Measurements from ENCODE around the gene GCNA. TPM values are rescaled to one million over a fixed set of nuclear protein-coding genes. Genes with fewer than 3 reads are reported as not detected.
"Not testable (repeated sequence)": the region's sequence is repeated elsewhere in the genome, so short reads cannot be mapped to it uniquely, and the experiment has no call there.

Gene GCNA
- total RNA-seq, 2 experiments from 2014 or later, result 6.5 to 6.6 TPM

DNA sequence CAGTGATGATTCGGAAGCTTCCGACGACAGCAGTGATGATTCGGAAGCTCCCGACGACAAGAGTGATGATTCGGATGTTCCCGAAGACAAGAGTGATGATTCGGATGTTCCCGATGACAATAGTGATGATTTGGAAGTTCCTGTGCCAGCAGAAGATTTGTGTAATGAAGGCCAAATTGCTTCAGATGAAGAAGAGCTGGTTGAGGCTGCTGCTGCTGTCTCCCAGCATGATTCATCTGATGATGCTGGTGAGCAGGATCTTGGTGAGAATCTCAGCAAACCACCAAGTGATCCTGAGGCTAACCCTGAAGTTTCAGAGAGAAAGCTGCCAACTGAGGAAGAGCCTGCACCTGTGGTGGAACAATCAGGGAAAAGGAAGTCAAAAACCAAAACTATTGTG is 25.9 kb downstream of the GCNA start:
- POLR2A ChIA-PET, result interaction anchor here (1.2 kb wide), 1 partner anchor 11 kb away, joined by 3 read pairs; no protein-coding TSS in a partner anchor
- Mint-ChIP-seq H3K4me1 (ENCODE audit: low read depth) (peaks cover 64% of the 10 kb centered on the region), H3K36me3 (ENCODE audit: low read depth) (peaks cover 69% of the 10 kb centered on the region), H3K27ac (peak overlapping the region; percentile 67), H3K9me3 (ENCODE audit: insufficient read depth) (no peaks in the 10 kb centered on the region), H3K27me3 (ENCODE audit: low read depth) (no peaks in the 10 kb centered on the region), H3K4me3 (no peak overlapping the region)
- ATAC-seq (no peak), DNase-seq (no peak)
- CTCF ChIA-PET, result no interaction called here

DNA sequence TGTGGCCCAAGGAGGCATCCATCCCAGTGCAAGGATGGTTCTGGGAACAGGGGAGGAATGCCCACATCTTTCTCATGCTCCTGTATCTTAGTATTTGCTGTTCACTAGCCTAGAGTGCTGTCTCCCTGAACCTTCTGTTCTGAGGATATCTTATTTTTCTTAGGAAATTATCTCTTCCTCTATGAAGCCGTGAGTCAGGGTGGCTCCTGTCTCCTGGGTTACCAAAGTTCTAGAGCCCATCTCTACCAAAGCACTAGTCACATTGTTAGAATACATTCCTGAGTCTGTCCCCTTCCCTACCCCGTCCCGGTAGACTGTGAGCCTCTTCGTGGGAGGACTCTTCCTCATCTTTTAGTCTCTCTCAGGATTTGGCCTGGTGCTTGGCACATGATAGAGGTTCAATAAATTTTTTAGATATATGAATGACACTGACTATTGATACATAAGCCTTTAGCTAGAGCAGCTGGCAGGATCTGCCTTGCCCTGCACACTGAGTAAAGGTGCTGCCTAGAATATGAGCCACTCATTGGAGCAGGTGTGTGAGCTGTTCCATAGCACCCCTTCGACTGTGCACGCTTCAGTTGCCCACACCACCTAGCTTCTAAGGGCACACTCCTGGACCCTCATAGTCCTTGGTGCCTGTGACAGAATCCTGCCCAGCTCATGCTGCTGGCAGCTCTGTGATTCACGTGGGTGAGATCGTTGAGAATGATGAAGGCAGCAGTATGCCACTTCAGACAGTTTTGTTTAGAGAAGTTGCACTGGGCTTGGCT is 26.7 kb downstream of the GCNA start:
- Mint-ChIP-seq H3K27ac (peak overlapping the region; percentile 87), H3K4me1 (ENCODE audit: low read depth) (peaks cover 71% of the 10 kb centered on the region), H3K27me3 (ENCODE audit: low read depth) (no peaks in the 10 kb centered on the region), H3K9me3 (ENCODE audit: insufficient read depth) (no peaks in the 10 kb centered on the region), H3K36me3 (ENCODE audit: low read depth) (peaks cover 76% of the 10 kb centered on the region), H3K4me3 (peak overlapping the region; percentile 5)
- ChIA-PET CTCF (interaction anchor here (2.6 kb wide), 1 partner anchor 46 kb away, joined by 11 read pairs; no protein-coding TSS in a partner anchor), POLR2A (interaction anchor here (1.2 kb wide), 1 partner anchor 10 kb away, joined by 3 read pairs; no protein-coding TSS in a partner anchor)
- DNase-seq (no peak), ATAC-seq (no peak)

DNA sequence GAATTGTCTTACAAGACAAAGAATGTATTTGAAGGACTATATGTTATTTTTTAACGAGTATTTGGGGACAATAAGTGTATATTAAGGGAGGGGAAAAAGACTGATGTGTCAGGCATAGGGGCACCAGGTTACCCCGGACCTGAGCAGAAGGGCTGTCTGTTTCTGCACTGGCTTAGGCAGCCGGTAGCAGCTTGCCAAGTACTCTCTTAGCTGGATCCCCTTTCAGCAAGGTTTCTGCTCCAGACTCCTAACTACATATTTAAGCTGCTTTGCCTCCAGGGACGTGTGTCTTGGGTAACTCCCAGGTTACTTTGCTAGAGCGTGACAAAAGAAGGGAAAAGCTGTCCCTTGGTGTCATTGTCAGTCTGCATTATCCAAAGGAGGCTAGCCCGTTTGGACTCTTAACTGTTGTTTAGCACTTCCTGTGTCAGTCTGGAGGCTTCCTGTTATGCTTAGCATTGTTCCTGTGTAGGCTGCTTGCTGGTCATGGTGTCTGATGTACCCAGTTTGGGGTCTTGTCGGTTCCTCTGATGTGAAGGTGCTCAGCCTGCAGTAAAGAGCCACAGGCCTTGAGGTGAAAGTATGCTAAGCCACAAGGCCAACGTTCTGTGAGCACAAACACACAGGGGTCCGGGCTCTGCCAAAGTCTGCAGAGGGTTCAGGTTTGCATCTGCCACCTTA is 28.4 kb downstream of the GCNA start:
- Mint-ChIP-seq H3K27ac (peak overlapping the region; percentile 96), H3K9me3 (ENCODE audit: insufficient read depth) (no peaks in the 10 kb centered on the region), H3K4me3 (peak overlapping the region; percentile 27), H3K27me3 (ENCODE audit: low read depth) (no peaks in the 10 kb centered on the region), H3K4me1 (ENCODE audit: low read depth) (peaks cover 82% of the 10 kb centered on the region), H3K36me3 (ENCODE audit: low read depth) (peaks cover 84% of the 10 kb centered on the region)
- ChIA-PET POLR2A (interaction anchor here (0.7 to 1.1 kb wide), 5 partner anchors 8 to 323 kb away, joined by 3 read pairs; partner anchors contain the start of genes NONO and OGT), CTCF (interaction anchor here (1.0 to 3.6 kb wide), 7 partner anchors 10 to 57 kb away, joined by 3 to 16 read pairs (median 4); partner anchors contain the start of gene CXCR3)
- DNase-seq, result peak; percentile 68
- ATAC-seq, result peak; percentile 89

DNA sequence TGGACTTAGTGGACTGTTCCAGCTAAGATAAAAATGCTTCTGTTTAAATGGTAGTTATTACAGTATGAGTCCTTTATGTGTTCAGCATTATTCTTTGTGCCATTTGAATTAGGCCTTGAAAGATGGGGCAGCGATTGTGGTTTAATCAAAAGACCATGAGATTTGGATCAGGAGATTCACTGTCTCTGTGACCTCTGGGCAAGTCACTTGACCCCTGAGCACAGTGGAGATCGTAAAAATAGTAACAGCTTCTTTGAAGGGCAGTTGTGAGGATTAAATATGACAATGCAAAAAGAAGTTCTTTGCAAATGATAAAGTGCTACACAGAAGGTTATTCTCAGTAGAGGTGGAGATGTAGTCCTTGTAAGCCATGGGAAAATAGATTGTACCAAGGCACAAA is 29.3 kb downstream of the GCNA start:
- no peak for DNase-seq
- Mint-ChIP-seq H3K36me3 (ENCODE audit: low read depth) (peaks cover 80% of the 10 kb centered on the region), H3K27me3 (ENCODE audit: low read depth) (no peaks in the 10 kb centered on the region), H3K4me3 (peak overlapping the region; percentile 27), H3K9me3 (ENCODE audit: insufficient read depth) (no peaks in the 10 kb centered on the region), H3K4me1 (ENCODE audit: low read depth) (peaks cover 83% of the 10 kb centered on the region), H3K27ac (peak overlapping the region; percentile 96)
- ATAC-seq, result no peak
- ChIA-PET CTCF (interaction anchor here (1.2 to 3.6 kb wide), 5 partner anchors 11 to 45 kb away, joined by 5 to 16 read pairs (median 8); partner anchors contain the start of gene CXCR3), POLR2A (interaction anchor here (0.7 to 1.6 kb wide), 4 partner anchors 11 to 324 kb away, joined by 3 to 6 read pairs (median 3); partner anchors contain the start of genes CXCR3 and NONO)

DNA sequence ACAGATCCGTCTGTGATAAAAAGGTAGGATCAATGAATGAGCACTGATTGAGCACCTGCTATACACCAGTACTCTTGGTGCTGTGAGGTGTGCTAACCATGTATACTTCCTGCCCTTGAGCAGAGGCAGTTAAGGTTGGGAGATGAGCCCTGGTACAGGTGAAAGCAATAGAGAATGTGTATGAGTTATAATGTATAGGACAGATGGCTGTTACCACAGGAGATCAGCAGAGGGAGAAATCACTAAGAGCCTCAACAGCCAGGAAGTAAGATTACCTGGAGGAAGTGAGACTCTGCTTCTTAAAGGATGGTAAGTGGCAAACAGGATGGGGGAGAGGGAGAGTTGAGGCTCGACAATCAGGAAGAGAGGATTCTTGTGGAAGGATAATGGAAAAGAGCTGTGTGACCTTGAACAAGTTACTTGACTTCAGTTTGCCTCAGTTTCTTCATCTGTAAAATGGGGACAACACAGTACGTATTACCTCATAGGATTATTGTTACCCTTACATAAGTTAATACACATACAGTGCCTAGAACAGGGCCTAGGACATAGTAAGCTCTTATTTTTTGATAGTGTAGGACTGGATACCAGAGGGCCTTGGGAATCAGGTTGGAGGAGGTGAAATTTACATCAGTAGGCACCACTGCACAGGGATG is 31.0 kb downstream of the GCNA start:
- ATAC-seq (peak; percentile 50), DNase-seq (peak; percentile 27)
- Mint-ChIP-seq H3K9me3 (ENCODE audit: insufficient read depth) (no peaks in the 10 kb centered on the region), H3K4me3 (no peak overlapping the region), H3K4me1 (ENCODE audit: low read depth) (peaks cover 83% of the 10 kb centered on the region), H3K27me3 (ENCODE audit: low read depth) (no peaks in the 10 kb centered on the region), H3K36me3 (ENCODE audit: low read depth) (peaks cover 77% of the 10 kb centered on the region), H3K27ac (peak overlapping the region; percentile 74)
- CTCF ChIA-PET, result interaction anchor here (1.0 to 3.6 kb wide), 7 partner anchors 8 to 43 kb away, joined by 3 to 16 read pairs (median 5); partner anchors contain the start of gene CXCR3
- POLR2A ChIA-PET, result interaction anchor here (0.7 to 1.6 kb wide), 2 partner anchors 9 to 13 kb away, joined by 4 to 6 read pairs; partner anchors contain the start of gene CXCR3

DNA sequence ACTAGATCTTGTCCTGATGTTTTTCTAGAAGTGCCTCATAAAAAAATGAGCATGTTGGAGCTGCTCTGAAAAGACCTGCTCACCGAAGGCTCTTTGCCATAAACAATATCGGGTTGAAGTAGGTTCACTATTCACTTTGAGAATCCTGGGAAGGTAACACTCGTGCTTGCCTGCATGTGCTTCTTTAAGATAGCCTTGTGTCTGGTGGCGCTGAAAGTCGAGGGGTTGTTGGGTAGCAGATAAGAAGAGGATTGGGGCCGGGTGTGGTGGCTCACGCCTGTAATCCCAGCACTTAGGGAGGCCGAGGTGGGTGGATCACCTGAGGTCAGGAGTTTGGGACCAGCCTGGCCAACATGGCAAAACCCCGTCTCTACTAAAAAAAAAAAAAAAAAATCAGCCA is 33.5 kb downstream of the GCNA start:
- ATAC-seq; H3K4me3 Mint-ChIP-seq; DNase-seq; H3K9me3 Mint-ChIP-seq (ENCODE audit: insufficient read depth); H3K27me3 Mint-ChIP-seq (ENCODE audit: low read depth): not testable (repeated sequence)
- H3K4me1 Mint-ChIP-seq (ENCODE audit: low read depth), result peaks cover 78% of the 10 kb centered on the region
- ChIA-PET CTCF (interaction anchor here (1.3 to 2.6 kb wide), 2 partner anchors 10 to 40 kb away, joined by 5 to 14 read pairs; no protein-coding TSS in a partner anchor), POLR2A (interaction anchor here (1.1 kb wide), 1 partner anchor 11 kb away, joined by 3 read pairs; no protein-coding TSS in a partner anchor)
- H3K27ac Mint-ChIP-seq, result peak overlapping the region; percentile 27
- H3K36me3 Mint-ChIP-seq (ENCODE audit: low read depth), result peaks cover 79% of the 10 kb centered on the region

DNA sequence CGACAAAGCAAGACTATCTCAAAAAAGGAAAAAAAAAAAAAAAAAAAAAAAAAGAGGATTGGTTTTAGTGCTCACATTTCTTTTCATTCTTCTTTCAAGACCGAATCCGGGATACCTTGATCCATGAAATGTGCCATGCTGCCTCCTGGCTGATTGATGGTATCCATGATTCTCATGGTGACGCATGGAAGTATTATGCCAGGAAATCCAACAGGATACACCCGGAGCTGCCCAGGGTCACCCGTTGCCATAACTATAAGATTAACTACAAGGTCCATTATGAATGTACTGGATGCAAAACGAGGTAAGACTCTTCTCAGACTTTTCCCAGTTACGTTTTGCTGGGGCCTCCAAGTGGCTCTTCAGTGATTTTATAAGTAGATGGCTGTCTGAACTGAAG is 34.0 kb downstream of the GCNA start:
- DNase-seq, result no peak
- H3K36me3 Mint-ChIP-seq (ENCODE audit: low read depth), result peaks cover 84% of the 10 kb centered on the region

DNA sequence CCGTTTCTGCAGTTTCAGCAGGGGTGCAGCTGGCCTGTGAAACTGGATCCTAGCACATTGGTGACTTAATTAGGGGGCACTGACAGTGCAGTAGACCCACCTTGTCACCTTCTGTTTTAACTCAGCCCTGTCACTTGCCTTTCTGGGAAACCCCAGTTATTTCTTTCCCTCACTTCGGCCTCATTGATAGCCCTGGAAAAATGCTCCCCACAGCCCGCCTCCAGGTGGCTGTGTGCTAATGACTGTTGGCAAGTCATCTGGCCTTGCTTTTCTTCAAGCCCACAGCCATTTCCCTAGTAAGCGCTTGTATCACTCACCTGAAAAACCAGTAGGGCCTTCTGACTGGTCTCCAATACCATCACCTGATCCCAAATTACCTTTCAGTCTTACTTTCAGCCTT is 36.8 kb downstream of the GCNA start:
- CTCF ChIA-PET, result interaction anchor here (1.0 to 6.8 kb wide), 3 partner anchors 8 to 66 kb away, joined by 3 to 56 read pairs (median 4); no protein-coding TSS in a partner anchor
- peak overlapping the region; percentile 91 for H3K27ac Mint-ChIP-seq
- no peaks in the 10 kb centered on the region for H3K27me3 Mint-ChIP-seq (ENCODE audit: low read depth)
- H3K4me3 Mint-ChIP-seq, result peak overlapping the region; percentile 89
- POLR2A ChIA-PET, result interaction anchor here (1.1 to 1.3 kb wide), 4 partner anchors 8 to 81 kb away, joined by 3 to 5 read pairs (median 4); no protein-coding TSS in a partner anchor
- DNase-seq (no peak), ATAC-seq (no peak)
- peaks cover 71% of the 10 kb centered on the region for H3K36me3 Mint-ChIP-seq (ENCODE audit: low read depth)
- H3K4me1 Mint-ChIP-seq (ENCODE audit: low read depth), result peaks cover 62% of the 10 kb centered on the region
- H3K9me3 Mint-ChIP-seq (ENCODE audit: insufficient read depth), result no peaks in the 10 kb centered on the region

More for the DNA sequence above, 34.0 kb downstream of the GCNA start:
- peaks cover 73% of the 10 kb centered on the region for H3K4me1 Mint-ChIP-seq (ENCODE audit: low read depth)
- no peaks in the 10 kb centered on the region for H3K27me3 Mint-ChIP-seq (ENCODE audit: low read depth)
- ChIA-PET CTCF (interaction anchor here (1.3 to 2.6 kb wide), 2 partner anchors 10 to 40 kb away, joined by 5 to 14 read pairs; no protein-coding TSS in a partner anchor), POLR2A (interaction anchor here (0.9 kb wide), 1 partner anchor 25 kb away, joined by 3 read pairs; no protein-coding TSS in a partner anchor)
- no peak for ATAC-seq
- H3K4me3 Mint-ChIP-seq, result no peak overlapping the region
- no peak overlapping the region for H3K27ac Mint-ChIP-seq
- H3K9me3 Mint-ChIP-seq (ENCODE audit: insufficient read depth), result no peaks in the 10 kb centered on the region

DNA sequence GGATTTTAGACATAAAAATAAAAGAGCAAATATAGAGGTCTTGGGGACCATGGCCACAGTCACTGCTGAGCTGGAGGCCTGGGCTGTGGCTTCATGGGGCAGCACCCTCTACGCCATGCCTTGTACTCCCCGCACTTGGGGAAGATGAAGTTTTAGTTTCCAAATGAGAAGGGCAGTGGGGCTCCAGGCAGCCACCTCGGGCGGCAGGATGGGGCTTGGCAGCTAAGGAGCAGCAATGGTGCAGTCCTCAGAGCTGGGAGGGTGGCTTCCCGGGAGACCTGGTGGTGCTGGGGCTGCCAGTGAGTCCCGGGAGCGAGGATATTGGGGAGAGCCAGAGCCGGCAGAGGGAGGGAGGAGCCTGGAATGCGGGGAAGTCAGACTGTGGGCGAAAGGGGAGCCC is 37.7 kb downstream of the GCNA start:
- Mint-ChIP-seq H3K36me3 (ENCODE audit: low read depth) (peaks cover 68% of the 10 kb centered on the region), H3K4me1 (ENCODE audit: low read depth) (peaks cover 66% of the 10 kb centered on the region), H3K9me3 (ENCODE audit: insufficient read depth) (no peaks in the 10 kb centered on the region), H3K27ac (peak overlapping the region; percentile 91), H3K27me3 (ENCODE audit: low read depth) (no peaks in the 10 kb centered on the region), H3K4me3 (peak overlapping the region; percentile 89)
- ATAC-seq, result no peak
- POLR2A ChIA-PET, result interaction anchor here (0.9 to 1.3 kb wide), 2 partner anchors 9 to 82 kb away, joined by 3 to 4 read pairs; no protein-coding TSS in a partner anchor
- no peak for DNase-seq
- CTCF ChIA-PET, result interaction anchor here (6.8 to 9.6 kb wide), 2 partner anchors 20 to 35 kb away, joined by 56 read pairs; no protein-coding TSS in a partner anchor

DNA sequence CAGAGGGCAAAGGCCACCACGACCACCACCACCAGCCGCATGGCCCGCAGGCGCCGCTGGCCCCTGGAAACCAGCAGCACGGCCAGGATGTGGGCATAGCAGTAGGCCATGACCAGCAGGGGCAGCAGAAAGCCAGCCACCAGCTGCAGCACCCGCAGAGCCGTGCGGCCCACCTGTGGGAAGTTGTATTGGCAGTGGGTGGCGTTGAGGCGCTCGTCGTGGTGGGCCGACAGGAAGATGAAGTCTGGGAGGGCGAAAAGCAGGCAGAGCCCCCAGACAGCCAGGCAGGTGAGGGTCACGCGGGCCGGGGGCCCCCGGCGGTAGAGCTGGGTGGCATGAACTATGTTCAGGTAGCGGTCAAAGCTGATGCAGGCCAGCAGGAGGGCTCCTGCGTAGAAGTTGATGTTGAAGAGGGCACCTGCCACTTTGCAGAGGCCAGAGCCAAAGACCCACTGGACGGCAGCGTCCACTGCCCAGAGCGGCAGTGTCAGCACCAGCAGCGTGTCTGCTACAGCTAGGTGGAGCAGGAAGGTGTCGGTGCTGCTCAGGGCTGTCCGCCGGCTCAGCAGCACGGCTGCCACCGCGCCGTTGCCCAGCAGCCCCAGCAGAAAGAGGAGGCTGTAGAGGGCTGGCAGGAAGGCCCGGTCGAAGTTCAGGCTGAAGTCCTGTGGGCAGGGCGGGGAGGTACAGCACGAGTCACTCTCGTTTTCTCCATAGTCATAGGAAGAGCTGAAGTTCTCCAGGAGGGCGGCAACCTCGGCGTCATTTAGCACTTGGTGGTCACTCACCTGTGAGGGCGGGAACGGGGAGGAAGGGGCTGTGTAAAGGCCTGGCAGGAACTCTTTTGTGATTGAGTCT is 38.7 kb downstream of the GCNA start:
- Mint-ChIP-seq H3K9me3 (ENCODE audit: insufficient read depth) (no peaks in the 10 kb centered on the region), H3K36me3 (ENCODE audit: low read depth) (peaks cover 62% of the 10 kb centered on the region), H3K4me1 (ENCODE audit: low read depth) (peaks cover 65% of the 10 kb centered on the region), H3K4me3 (peak overlapping the region; percentile 89), H3K27ac (peak overlapping the region; percentile 91), H3K27me3 (ENCODE audit: low read depth) (no peaks in the 10 kb centered on the region)
- peak; percentile 61 for DNase-seq
- peak; percentile 10 for ATAC-seq
- POLR2A ChIA-PET, result interaction anchor here (0.6 to 3.4 kb wide), 6 partner anchors 11 to 83 kb away, joined by 3 to 32 read pairs (median 4); partner anchors contain the start of gene OGT
- CTCF ChIA-PET, result interaction anchor here (0.7 to 9.6 kb wide), 6 partner anchors 8 to 83 kb away, joined by 3 to 56 read pairs (median 8); no protein-coding TSS in a partner anchor

All from activated CD8-positive, alpha-beta T cell treated with anti-CD3 and anti-CD28 coated beads, Interleukin-2, amount 10 ng/mL, durations not matched to agents 7 days and 5 days (primary cell).